Astrocyte (in vitro differentiated cells and primary cell): ENCODE measurements around the gene STAB2. TPM values are rescaled to one million over a fixed set of nuclear protein-coding genes. Genes with fewer than 3 reads are reported as not detected.

Experiments used
- DNase-seq: peaks from one replicate; pipeline ENCODE4 v3.0.0-alpha.2; 2010; ENCODE audit warnings: low read depth
- FAIRE-seq: peaks from 2 replicates; lab custom pipeline; 2011; peaks lifted over from hg19 to GRCh38; lab: Jason Lieb, UNC
- H2AFZ ChIP-seq: 2 replicates; pipeline ENCODE4 v1.6.0; 2012; ENCODE audit warnings: low read depth, low read length, inconsistent platforms
- H3K27ac ChIP-seq: 2 replicates; pipeline ENCODE4 v1.5.1; 2011; ENCODE audit warnings: low read depth, low read length, inconsistent platforms
- H3K27me3 ChIP-seq: 2 replicates; pipeline ENCODE4 v1.6.0; 2011; ENCODE audit warnings: low read length, inconsistent platforms; ENCODE audit not compliant: insufficient read depth
- H3K36me3 ChIP-seq: 2 replicates; pipeline ENCODE4 v1.5.1; 2011; ENCODE audit warnings: low read length, inconsistent platforms; ENCODE audit not compliant: insufficient read depth
- H3K4me1 ChIP-seq: 2 replicates; pipeline ENCODE4 v1.5.1; 2011; ENCODE audit warnings: low read length, inconsistent platforms; ENCODE audit not compliant: insufficient read depth
- H3K4me2 ChIP-seq: 2 replicates; pipeline ENCODE4 v1.6.0; 2012; ENCODE audit warnings: low read length, inconsistent platforms
- H3K4me3 ChIP-seq: 2 replicates; pipeline ENCODE4 v1.5.1; 2011; ENCODE audit warnings: low read depth, mild to moderate bottlenecking, low read length, inconsistent platforms; ENCODE audit not compliant: insufficient read depth
- H3K79me2 ChIP-seq: 2 replicates; pipeline ENCODE4 v1.6.0; 2012; ENCODE audit warnings: mild to moderate bottlenecking, low read length, inconsistent platforms; ENCODE audit not compliant: insufficient read depth
- H3K9ac ChIP-seq: 2 replicates; pipeline ENCODE4 v1.6.0; 2012; ENCODE audit warnings: mild to moderate bottlenecking, low read length, inconsistent platforms
- H3K9me3 ChIP-seq: 2 replicates; pipeline ENCODE4 v1.5.1; 2012; ENCODE audit warnings: low read depth, mild to moderate bottlenecking, low read length, inconsistent platforms; ENCODE audit not compliant: insufficient read depth
- H4K20me1 ChIP-seq: 2 replicates; pipeline ENCODE4 v1.6.0; 2012; ENCODE audit warnings: low read length, inconsistent platforms; ENCODE audit not compliant: insufficient read depth
- H3K27ac Mint-ChIP-seq: one replicate; pipeline ENCODE4 v1.8.0; 2021; ENCODE audit warnings: mild to moderate bottlenecking, mixed read lengths; ENCODE audit not compliant: unreplicated experiment
- H3K27me3 Mint-ChIP-seq: one replicate; pipeline ENCODE4 v1.8.0; 2021; ENCODE audit warnings: low read depth, mixed read lengths; ENCODE audit not compliant: unreplicated experiment
- H3K36me3 Mint-ChIP-seq: one replicate; pipeline ENCODE4 v1.8.0; 2021; ENCODE audit warnings: low read depth, mixed read lengths; ENCODE audit not compliant: unreplicated experiment
- H3K4me1 Mint-ChIP-seq: one replicate; pipeline ENCODE4 v1.8.0; 2021; ENCODE audit warnings: low read depth, mixed read lengths; ENCODE audit not compliant: unreplicated experiment
- H3K4me3 Mint-ChIP-seq: one replicate; pipeline ENCODE4 v1.8.0; 2021; ENCODE audit warnings: mild to moderate bottlenecking, moderate library complexity, mixed read lengths; ENCODE audit not compliant: unreplicated experiment
- H3K9me3 Mint-ChIP-seq: one replicate; pipeline ENCODE4 v1.8.0; 2021; ENCODE audit warnings: mild to moderate bottlenecking, mixed read lengths; ENCODE audit not compliant: unreplicated experiment
- EZH2 ChIP-seq: IDR thresholded peaks from 2 replicates; pipeline ENCODE4 v1.6.1; 2012; ENCODE audit warnings: mild to moderate bottlenecking, low read length, inconsistent platforms; ENCODE audit not compliant: insufficient read depth
- total RNA-seq: library from RNA; stranded (reverse); gene quantifications from 2 replicates; pipeline ENCODE4 v1.2.1, GENCODE V29; 2021
- TF ChIP-seq, protein P1 (sequence below): IDR thresholded peaks from 2 replicates; pipeline ENCODE4 v1.5.1; 2011; ENCODE audit warnings: low read depth, mild to moderate bottlenecking, inconsistent platforms, low read length, moderate library complexity; ENCODE audit not compliant: insufficient read depth

The STAB2 gene
- total RNA-seq, 1 donor from 2014 or later: not detected

DNA sequence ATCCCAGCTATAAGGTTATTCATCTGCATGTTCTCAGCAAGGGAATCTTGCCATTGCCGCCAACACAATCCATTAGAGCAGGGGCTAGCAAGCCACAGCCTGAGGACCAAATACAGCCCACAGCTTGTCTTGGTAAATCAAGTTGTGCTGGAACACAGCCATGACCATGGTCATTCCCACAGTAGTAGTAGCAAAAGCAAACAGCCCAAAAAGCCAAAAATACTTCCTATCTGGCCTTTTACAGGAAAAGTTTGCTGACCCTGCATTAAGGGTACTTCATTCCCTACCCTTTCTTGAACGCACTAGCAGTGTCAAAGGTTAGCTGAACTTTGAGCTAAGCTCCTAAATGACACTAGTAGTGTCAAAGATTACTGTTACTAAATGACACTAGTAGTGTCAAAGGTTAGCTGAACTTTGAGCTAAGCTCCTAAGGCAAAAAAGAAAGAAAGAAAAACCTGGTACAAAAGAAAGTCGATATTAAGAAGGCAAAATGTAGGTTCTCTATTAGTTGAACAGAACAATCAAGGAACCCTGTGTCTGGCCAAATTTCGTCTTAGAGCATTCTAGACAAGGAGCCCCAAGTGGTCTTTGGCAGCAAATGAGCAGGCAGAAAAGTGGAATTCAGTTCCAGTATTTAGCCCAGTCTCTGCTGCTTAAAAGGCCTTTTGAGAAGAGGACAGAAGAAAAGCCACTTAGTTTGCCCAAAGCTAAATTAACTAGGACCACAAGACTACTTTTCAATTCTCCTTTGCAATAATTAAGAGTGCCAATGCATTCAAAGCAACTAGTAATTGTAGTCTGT, 186.2 kb downstream of the STAB2 start:
- peaks cover 15% of the 10 kb centered on the region for H3K4me1 Mint-ChIP-seq

DNA sequence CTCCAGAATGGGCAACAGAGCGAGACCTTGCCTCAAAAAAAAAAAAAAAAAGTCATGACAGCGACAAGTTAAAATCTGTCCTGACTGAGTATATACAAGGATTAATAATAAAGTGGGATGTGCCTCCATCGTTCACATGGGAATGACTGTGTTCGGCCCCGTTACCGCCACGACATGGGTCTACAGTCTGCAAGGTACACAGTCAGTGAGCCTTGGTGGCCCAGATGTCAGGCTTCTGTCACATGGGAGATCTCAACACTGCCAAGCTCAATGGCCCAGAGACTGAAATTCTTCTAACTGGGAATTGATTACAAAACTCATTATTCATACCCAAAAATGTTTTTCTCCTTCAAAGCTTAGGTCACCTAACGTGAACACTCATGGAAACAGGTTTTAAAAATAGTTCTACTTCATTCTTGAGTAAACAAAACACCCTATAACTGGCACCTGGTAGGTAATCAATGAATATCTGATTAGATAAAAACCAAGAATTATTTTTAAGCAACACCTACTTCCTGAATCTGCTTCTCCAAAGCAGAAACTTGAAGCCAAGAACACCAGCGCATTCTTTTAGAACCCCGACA, 188.0 kb downstream of the STAB2 start:
- H3K27me3 ChIP-seq: no peaks in the 10 kb centered on the region
- H3K9me3 ChIP-seq: no peaks in the 10 kb centered on the region
- H4K20me1 ChIP-seq: peaks cover 18% of the 10 kb centered on the region
- no peak overlapping the region for H3K4me2 ChIP-seq
- no peak overlapping the region for H3K27ac Mint-ChIP-seq
- no peak for FAIRE-seq
- TF ChIP-seq EZH2: no peak
- TF ChIP-seq, protein P1, sequence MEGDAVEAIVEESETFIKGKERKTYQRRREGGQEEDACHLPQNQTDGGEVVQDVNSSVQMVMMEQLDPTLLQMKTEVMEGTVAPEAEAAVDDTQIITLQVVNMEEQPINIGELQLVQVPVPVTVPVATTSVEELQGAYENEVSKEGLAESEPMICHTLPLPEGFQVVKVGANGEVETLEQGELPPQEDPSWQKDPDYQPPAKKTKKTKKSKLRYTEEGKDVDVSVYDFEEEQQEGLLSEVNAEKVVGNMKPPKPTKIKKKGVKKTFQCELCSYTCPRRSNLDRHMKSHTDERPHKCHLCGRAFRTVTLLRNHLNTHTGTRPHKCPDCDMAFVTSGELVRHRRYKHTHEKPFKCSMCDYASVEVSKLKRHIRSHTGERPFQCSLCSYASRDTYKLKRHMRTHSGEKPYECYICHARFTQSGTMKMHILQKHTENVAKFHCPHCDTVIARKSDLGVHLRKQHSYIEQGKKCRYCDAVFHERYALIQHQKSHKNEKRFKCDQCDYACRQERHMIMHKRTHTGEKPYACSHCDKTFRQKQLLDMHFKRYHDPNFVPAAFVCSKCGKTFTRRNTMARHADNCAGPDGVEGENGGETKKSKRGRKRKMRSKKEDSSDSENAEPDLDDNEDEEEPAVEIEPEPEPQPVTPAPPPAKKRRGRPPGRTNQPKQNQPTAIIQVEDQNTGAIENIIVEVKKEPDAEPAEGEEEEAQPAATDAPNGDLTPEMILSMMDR: no peak
- H3K9me3 Mint-ChIP-seq: no peaks in the 10 kb centered on the region
- no peak overlapping the region for H3K27ac ChIP-seq
- H3K4me3 Mint-ChIP-seq: no peak overlapping the region
- peaks cover 11% of the 10 kb centered on the region for H3K4me1 ChIP-seq
- H3K27me3 Mint-ChIP-seq: no peaks in the 10 kb centered on the region
- peaks cover 28% of the 10 kb centered on the region for H3K4me1 Mint-ChIP-seq
- H3K4me3 ChIP-seq: no peak overlapping the region
- peaks cover 16% of the 10 kb centered on the region for H3K36me3 Mint-ChIP-seq
- no peaks in the 10 kb centered on the region for H3K79me2 ChIP-seq
- H3K36me3 ChIP-seq: peaks cover 25% of the 10 kb centered on the region
- H3K9ac ChIP-seq: no peak overlapping the region
- no peak overlapping the region for H2AFZ ChIP-seq
- DNase-seq: no peak

More for the DNA sequence above, 186.2 kb downstream of the STAB2 start:
- Histone ChIP-seq H3K9me3 (no peaks in the 10 kb centered on the region), H2AFZ (no peak overlapping the region), H3K4me3 (no peak overlapping the region), H3K4me2 (peak overlapping the region; percentile 4), H3K9ac (no peak overlapping the region), H3K36me3 (peaks cover 29% of the 10 kb centered on the region), H4K20me1 (peaks cover 14% of the 10 kb centered on the region), H3K4me1 (no peaks in the 10 kb centered on the region), H3K79me2 (no peaks in the 10 kb centered on the region), H3K27ac (no peak overlapping the region), H3K27me3 (no peaks in the 10 kb centered on the region)
- TF ChIP-seq, protein P1: no peak
- no peak for TF ChIP-seq EZH2
- peak; percentile 20 for DNase-seq
- H3K9me3 Mint-ChIP-seq: no peaks in the 10 kb centered on the region
- no peak overlapping the region for H3K4me3 Mint-ChIP-seq
- peaks cover 17% of the 10 kb centered on the region for H3K36me3 Mint-ChIP-seq
- H3K27me3 Mint-ChIP-seq: no peaks in the 10 kb centered on the region
- H3K27ac Mint-ChIP-seq: no peak overlapping the region
- no peak for FAIRE-seq

DNA sequence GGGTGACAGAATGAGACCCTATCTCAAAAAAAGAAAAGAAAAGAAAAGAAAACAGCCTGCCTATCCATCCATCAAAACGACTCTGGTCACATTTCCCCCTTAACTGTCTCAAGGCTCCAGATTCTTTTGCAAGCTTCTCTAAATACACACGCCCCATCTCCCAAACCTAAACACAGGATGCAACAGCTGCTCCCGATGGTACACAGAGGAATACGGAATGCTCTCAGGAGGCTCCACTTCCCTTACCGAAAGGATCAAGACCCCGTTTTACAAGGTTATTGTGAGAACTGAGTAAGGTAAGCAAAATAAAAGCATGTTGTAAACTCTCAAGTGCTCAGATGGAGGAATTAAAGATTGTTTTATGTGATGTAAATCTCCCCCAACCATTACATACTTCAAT, 191.7 kb downstream of the STAB2 start:
- Mint-ChIP-seq H3K4me3 (no peak overlapping the region), H3K27ac (no peak overlapping the region), H3K4me1 (peaks cover 17% of the 10 kb centered on the region), H3K27me3 (no peaks in the 10 kb centered on the region), H3K36me3 (peaks cover 21% of the 10 kb centered on the region), H3K9me3 (no peaks in the 10 kb centered on the region)
- FAIRE-seq: no peak
- Histone ChIP-seq H3K9me3 (no peaks in the 10 kb centered on the region), H2AFZ (no peak overlapping the region), H3K4me1 (peaks cover 17% of the 10 kb centered on the region), H3K27ac (no peak overlapping the region), H4K20me1 (peaks cover 4% of the 10 kb centered on the region), H3K4me2 (peak overlapping the region; percentile 54), H3K9ac (no peak overlapping the region), H3K4me3 (no peak overlapping the region), H3K79me2 (peaks cover 7% of the 10 kb centered on the region), H3K27me3 (no peaks in the 10 kb centered on the region), H3K36me3 (peaks cover 25% of the 10 kb centered on the region)
- no peak for DNase-seq
- TF ChIP-seq EZH2: no peak
